GM18951 (cell line): Measurements from ENCODE around the gene BRME1.
"Not testable (repeated sequence)": the region's sequence is repeated elsewhere in the genome, so short reads cannot be mapped to it uniquely, and the experiment has no call there.

Experiments used
- POLR2A ChIP-seq: IDR thresholded peaks from 4 replicates; pipeline ENCODE4 v1.6.1; 2011; ENCODE audit warnings: mild to moderate bottlenecking; ENCODE audit not compliant: insufficient read length, insufficient read depth; ENCODE audit errors: extremely low read depth
- in situ Hi-C: fragments of 300-500 bp; cut with MboI; formaldehyde crosslinking; loops from one replicate; pipeline ENCODE4 v1.12.0; 2022; ENCODE audit warnings: low sequenced_read_pairs, mixed read lengths, inconsistent platforms; ENCODE audit not compliant: unreplicated experiment

The BRME1 gene

DNA sequence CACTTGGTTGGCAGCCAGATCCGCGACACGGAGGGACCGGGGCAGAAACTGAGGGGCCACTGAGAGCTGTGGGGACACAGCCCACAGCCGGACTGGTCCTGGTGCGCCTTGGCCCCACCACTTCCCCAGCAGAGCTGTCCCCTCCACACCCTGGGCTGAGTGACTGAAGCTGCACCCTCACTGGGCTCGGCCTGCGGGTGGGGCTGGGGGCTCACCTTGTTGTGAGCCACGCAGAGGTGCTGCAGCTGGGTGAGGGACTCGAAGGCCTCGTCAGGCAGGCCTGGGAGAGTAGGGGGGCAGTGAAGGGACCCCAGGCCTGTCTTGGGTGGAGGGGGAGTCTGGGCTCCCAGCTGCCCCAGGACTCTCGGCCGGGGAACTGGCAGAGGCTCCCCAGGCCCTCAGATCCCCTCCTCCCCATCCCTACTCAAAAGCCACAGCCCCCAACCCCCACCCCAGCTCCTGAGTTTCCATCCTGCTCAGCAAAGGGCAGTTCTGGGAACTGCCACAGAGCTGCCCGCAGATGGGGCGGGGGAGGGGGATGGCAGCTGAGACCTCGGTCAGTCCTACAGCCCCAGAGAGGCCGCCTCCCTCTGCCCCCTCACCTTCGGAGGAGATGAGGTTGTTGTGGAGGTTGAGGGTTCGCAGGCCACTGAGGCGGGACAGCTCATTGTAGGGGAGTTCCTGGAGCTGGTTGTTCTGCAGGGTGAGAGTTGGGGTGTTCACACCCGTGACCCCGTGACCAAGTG, 30.0 kb upstream of the BRME1 start:
- no peak for TF ChIP-seq POLR2A
- in situ Hi-C loops = no loop called here

GRCh38 chr19:13934785-13935109, 28.8 kb upstream of the BRME1 start:
- in situ Hi-C loops = no loop called here
- no peak for TF ChIP-seq POLR2A

DNA sequence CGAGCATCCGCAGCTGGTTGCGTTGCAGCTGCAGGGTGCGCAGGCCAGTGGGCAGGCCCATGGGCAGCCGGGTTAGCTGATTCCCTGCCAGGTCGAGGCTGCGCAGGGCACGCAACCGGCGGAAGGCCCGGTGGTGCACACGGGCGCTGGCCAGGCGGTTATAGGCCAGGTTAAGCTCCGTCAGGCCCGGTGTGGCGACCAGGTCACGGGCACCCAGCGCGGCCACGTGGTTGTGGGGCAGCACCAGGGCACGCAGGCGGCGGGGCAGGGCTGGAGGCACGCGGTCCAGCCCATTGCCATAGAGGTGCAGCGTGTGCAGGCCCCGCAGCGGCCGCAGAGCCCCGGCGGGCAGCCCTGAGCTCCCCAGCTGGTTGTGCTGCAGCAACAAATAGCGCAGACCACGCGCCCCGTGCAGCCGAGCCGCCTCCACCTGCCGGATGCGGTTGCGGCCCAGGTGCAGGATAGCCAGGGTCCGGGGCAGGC, 27.0 kb upstream of the BRME1 start:
- no peak for TF ChIP-seq POLR2A
- in situ Hi-C loops = no loop called here

DNA sequence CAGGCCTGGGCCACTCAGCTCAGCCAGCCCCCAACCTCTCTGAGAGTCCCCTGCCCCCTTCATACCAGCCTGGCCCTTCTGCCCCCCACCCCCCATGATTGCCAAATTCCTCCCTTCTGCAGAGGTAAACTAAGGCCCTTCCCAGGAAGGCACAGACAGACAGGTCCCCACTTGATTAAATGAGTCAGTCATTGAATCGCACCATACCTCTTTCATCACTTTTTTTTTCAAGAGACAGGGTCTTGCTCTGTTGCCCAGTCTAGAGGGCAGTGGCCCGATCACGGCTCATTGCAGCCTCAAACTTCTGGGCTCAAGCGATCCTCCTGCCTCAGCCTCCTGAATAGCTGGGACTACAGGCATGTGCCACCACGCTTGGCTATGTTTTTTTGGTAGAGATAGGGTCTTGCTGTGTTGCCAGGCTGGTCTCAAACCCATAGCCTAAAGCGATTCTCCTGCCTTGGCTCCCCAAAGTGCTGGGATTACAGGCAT, 26.3 kb upstream of the BRME1 start:
- in situ Hi-C loops = no loop called here
- TF ChIP-seq POLR2A = no peak

DNA sequence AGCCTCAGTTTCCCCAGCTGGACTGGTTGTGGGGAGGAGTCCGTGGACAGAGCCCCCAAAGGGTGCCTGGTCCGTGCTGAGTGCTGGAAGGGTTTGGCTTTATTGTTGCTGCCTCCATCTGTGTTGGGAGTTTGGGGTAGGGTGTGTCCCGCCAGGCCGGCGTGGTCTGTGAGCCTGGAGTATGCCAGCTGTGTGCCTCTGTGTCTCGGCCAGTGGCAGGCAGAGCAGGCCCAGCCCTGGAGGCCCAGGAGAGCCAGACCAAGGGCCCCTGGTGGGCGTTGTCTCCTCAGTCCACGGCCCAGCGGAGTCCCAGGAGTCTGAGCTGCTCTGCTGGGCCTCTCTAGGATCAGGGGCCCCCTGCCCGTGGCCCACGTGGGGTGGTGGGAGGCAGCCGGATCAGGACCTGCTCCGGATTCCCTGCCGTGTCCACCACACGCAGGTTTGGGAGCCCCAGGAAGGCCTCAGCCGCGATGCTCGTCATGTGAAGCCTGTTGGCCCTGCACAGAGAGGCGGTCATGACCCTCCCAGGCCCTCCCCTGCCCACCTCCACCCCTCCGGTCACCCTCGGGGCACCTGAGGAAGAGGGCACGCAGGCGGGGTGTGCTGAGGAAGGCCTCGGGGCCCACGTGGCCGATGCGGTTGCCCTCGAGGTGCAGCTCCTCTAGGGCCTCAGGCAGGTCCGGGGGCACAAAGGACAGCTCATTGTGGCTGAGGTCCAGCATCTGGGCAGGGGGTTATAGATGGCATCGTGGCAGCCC, 25.7 kb upstream of the BRME1 start:
- in situ Hi-C loops = no loop called here
- no peak for TF ChIP-seq POLR2A

DNA sequence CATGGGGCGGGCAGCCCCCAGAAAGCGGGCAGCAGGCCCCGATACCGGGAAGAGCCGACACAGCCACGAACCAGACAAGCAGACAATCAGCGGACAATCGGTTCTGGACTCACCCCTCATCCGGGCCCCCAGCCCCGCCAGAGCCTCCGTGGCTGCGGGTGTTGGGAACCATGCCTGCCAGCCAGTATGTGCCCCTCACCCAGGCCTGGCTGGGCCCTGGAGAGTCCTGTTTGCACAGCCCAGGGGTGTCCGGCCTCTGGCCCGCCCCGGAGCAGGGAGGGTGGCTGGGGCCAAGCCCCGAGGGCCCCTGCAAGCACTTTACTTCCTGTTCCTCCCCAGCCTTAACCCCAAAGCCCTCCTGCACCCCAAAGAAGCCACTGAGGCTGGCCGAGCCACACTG, 24.5 kb upstream of the BRME1 start:
- no peak for TF ChIP-seq POLR2A

GRCh38 chr19:13929956-13930355, 24.0 kb upstream of the BRME1 start:
- in situ Hi-C loops = no loop called here
- TF ChIP-seq POLR2A = no peak

More for the DNA sequence above, 24.5 kb upstream of the BRME1 start:
- in situ Hi-C loops = no loop called here

DNA sequence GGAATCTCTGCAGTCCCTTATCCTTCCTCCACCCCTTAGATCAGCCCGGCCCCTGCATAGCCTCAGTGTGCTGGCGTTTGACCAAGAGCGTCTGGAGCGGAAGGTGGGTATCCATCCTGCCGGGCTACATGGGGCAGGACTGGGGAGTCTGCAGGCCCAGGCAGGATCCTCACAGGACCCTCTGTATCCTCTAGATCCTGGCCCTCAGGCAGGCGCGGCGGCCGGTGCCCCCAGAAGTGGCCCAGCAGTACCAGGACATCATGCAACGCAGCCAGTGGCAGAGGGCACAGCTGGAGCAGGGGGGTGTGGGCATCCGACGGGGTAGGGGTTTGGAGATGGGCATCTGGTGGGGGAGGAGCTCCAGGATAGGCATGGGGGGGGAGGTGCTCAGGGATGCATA, 23.4 kb upstream of the BRME1 start:
- no peak for TF ChIP-seq POLR2A
- in situ Hi-C loops = no loop called here

DNA sequence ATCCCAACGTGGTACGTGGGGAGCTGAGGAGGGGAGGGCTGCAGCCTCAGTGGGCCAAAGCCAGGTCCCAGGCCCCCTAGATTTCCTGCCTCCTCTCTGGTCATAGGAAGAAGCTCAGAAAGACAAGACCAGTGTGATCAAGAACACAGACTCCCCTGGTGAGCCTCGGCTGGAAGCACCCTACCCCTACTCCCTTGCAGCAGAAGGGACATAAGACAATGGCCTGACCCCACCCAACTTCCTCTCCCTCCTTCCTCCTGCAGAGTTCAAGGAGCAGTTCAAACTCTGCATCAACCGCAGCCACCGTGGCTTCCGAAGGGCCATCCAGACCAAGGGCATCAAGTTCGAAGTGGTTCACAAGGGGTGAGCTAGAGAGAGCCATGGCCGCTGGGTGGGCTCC, 20.8 kb upstream of the BRME1 start:
- no peak for TF ChIP-seq POLR2A
- in situ Hi-C loops = no loop called here

DNA sequence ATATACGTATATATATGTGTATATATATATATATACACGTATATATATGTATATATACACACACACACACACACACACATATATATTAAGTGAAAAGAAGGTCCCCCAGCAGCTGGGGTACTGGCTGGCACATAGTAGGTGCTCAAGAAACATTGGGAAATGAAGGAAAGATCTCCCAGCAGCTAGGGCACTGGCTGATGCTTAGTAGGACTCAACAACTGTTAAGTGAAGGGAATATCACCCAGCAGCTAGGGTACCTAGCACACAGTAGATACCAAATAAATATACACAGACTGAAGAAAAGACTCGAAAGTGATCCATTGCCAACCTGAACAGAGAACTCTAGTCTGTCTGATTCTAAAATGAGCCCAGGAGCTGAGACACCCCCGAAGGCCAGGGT, 20.1 kb upstream of the BRME1 start:
- no peak for TF ChIP-seq POLR2A
- in situ Hi-C loops = no loop called here

GRCh38 chr19:13923194-13923987, 17.5 kb upstream of the BRME1 start:
- no peak for TF ChIP-seq POLR2A
- in situ Hi-C loops = no loop called here

- in situ Hi-C loops = not testable (repeated sequence)
These were observed 16.2 kb upstream of the BRME1 start for GRCh38 chr19:13922118-13922517.

GRCh38 chr19:13920940-13921747, 15.2 kb upstream of the BRME1 start:
- TF ChIP-seq POLR2A = no peak
- in situ Hi-C loops = no loop called here
